ENCODE data around the gene AGBL4.

DNA sequence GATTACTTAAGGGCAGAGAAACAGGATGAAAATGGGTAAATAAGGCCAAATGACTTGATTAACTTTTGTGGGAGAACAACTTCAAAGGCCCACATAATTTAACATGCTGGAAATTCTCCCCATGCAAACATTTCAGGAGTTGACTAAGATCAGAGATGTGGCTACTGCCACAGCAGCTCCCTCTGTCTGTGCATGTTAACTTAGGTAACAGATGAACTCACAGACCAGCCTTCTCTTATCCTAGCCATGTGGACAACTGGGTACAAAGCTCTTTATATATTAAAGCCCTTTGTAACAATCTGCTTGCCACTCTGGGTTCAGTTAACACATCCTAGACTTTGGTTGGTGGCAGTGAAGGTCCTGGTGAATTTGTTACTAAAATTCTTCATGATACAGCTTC is 1280.3 kb downstream of the AGBL4 start:
- TF ChIP-seq POLR2AphosphoS5 (IDR thresholded peaks at IDR 0.05) (no peak), CTCF (IDR thresholded peaks at IDR 0.05) (no peak)
